BLaER1 (cell line): ENCODE data around the gene RIPOR2.
"Not testable (repeated sequence)": the region's sequence is repeated elsewhere in the genome, so short reads cannot be mapped to it uniquely, and the experiment has no call there.

ENCODE experiments used
- H3K27ac ChIP-seq: shearing (Covaris generic); formaldehyde crosslinking; 2 replicates; pipeline ENCODE4 v1.8.1; 2022
- H3K27me3 ChIP-seq: shearing (Covaris generic); formaldehyde crosslinking; 2 replicates; pipeline ENCODE4 v1.8.1; 2022
- H3K36me3 ChIP-seq: shearing (Covaris generic); formaldehyde crosslinking; 2 replicates; pipeline ENCODE4 v1.8.1; 2022
- H3K4me1 ChIP-seq: shearing (Covaris generic); formaldehyde crosslinking; 2 replicates; pipeline ENCODE4 v1.8.1; 2022
- H3K4me2 ChIP-seq: shearing (Covaris generic); formaldehyde crosslinking; 2 replicates; pipeline ENCODE4 v1.8.1; 2022
- H3K4me3 ChIP-seq: shearing (Covaris generic); formaldehyde crosslinking; 2 replicates; pipeline ENCODE4 v1.8.1; 2022
- H3K9ac ChIP-seq: shearing (Covaris generic); formaldehyde crosslinking; 2 replicates; pipeline ENCODE4 v1.8.1; 2022
- H3K9me3 ChIP-seq: shearing (Covaris generic); formaldehyde crosslinking; 2 replicates; pipeline ENCODE4 v1.8.1; 2022
- H4K20me1 ChIP-seq: shearing (Covaris generic); formaldehyde crosslinking; 2 replicates; pipeline ENCODE4 v1.8.1; 2022
- Cebpa-rat ChIP-seq: shearing (Covaris generic); IDR thresholded peaks from 2 replicates; pipeline ENCODE4 v1.8.1; 2022

Gene RIPOR2

GRCh38 chr6:24927985-24928745, 7.6 kb downstream of the RIPOR2 start:
- no peak for TF ChIP-seq Cebpa-rat
- Histone ChIP-seq H3K4me2 (no peak overlapping the region), H3K27me3 (no peaks in the 10 kb centered on the region), H3K36me3 (no peaks in the 10 kb centered on the region), H3K4me3 (no peak overlapping the region), H4K20me1 (no peaks in the 10 kb centered on the region), H3K27ac (0 out of 2 replicates have a peak overlapping the region, but pooled peaks have one; percentile 8), H3K9me3 (no peaks in the 10 kb centered on the region), H3K4me1 (peaks cover 59% of the 10 kb centered on the region), H3K9ac (no peak overlapping the region)

GRCh38 chr6:24927277-24927955, 8.3 kb downstream of the RIPOR2 start:
- Histone ChIP-seq H3K36me3 (no peaks in the 10 kb centered on the region), H3K4me3 (no peak overlapping the region), H3K4me2 (no peak overlapping the region), H3K9ac (no peak overlapping the region), H3K4me1 (peaks cover 56% of the 10 kb centered on the region), H3K9me3 (no peaks in the 10 kb centered on the region), H3K27ac (no peak overlapping the region), H4K20me1 (no peaks in the 10 kb centered on the region), H3K27me3 (no peaks in the 10 kb centered on the region)
- no peak for TF ChIP-seq Cebpa-rat

GRCh38 chr6:24926647-24927046, 9.1 kb downstream of the RIPOR2 start:
- not testable (repeated sequence) for H3K27me3 ChIP-seq, H4K20me1 ChIP-seq, H3K4me3 ChIP-seq, H3K9ac ChIP-seq, H3K36me3 ChIP-seq, H3K27ac ChIP-seq, H3K9me3 ChIP-seq
- Histone ChIP-seq H3K4me2 (peak overlapping the region; percentile 29), H3K4me1 (peaks cover 56% of the 10 kb centered on the region)

- Histone ChIP-seq H3K4me3 (no peak overlapping the region), H3K27me3 (no peaks in the 10 kb centered on the region), H3K4me1 (peaks cover 56% of the 10 kb centered on the region), H3K4me2 (peak overlapping the region; percentile 29), H4K20me1 (no peaks in the 10 kb centered on the region), H3K9ac (no peak overlapping the region), H3K9me3 (no peaks in the 10 kb centered on the region), H3K36me3 (no peaks in the 10 kb centered on the region), H3K27ac (no peak overlapping the region)
- TF ChIP-seq Cebpa-rat, result no peak
Observed at GRCh38 chr6:24926192-24926591, 9.6 kb downstream of the RIPOR2 start.

- Histone ChIP-seq H3K4me3 (no peak overlapping the region), H3K27me3 (no peaks in the 10 kb centered on the region), H4K20me1 (no peaks in the 10 kb centered on the region), H3K4me1 (peaks cover 56% of the 10 kb centered on the region), H3K9ac (no peak overlapping the region), H3K9me3 (no peaks in the 10 kb centered on the region), H3K27ac (no peak overlapping the region), H3K36me3 (no peaks in the 10 kb centered on the region), H3K4me2 (no peak overlapping the region)
- no peak for TF ChIP-seq Cebpa-rat
Observed at GRCh38 chr6:24925661-24926060, 10.1 kb downstream of the RIPOR2 start.

GRCh38 chr6:24924580-24925356, 11.0 kb downstream of the RIPOR2 start:
- Histone ChIP-seq H3K9ac (no peak overlapping the region), H3K4me1 (peaks cover 56% of the 10 kb centered on the region), H3K4me2 (no peak overlapping the region)

GRCh38 chr6:24923885-24924401, 11.8 kb downstream of the RIPOR2 start:
- no peak for TF ChIP-seq Cebpa-rat
- Histone ChIP-seq H3K4me3 (no peak overlapping the region), H3K9ac (no peak overlapping the region), H3K27me3 (no peaks in the 10 kb centered on the region), H3K9me3 (no peaks in the 10 kb centered on the region), H3K4me2 (no peak overlapping the region), H3K27ac (no peak overlapping the region), H4K20me1 (no peaks in the 10 kb centered on the region), H3K36me3 (no peaks in the 10 kb centered on the region), H3K4me1 (peaks cover 56% of the 10 kb centered on the region)

More at GRCh38 chr6:24924580-24925356, 11.0 kb downstream of the RIPOR2 start:
- H4K20me1 ChIP-seq, result no peaks in the 10 kb centered on the region
- H3K9me3 ChIP-seq, result no peaks in the 10 kb centered on the region
- no peaks in the 10 kb centered on the region for H3K36me3 ChIP-seq
- no peak overlapping the region for H3K27ac ChIP-seq
- no peak for TF ChIP-seq Cebpa-rat
- no peaks in the 10 kb centered on the region for H3K27me3 ChIP-seq
- H3K4me3 ChIP-seq, result no peak overlapping the region

GRCh38 chr6:24922814-24923213, 12.9 kb downstream of the RIPOR2 start:
- no peak for TF ChIP-seq Cebpa-rat
- no peak overlapping the region for H3K9ac ChIP-seq
- no peaks in the 10 kb centered on the region for H4K20me1 ChIP-seq
- H3K27me3 ChIP-seq, result no peaks in the 10 kb centered on the region
- no peak overlapping the region for H3K4me3 ChIP-seq
- no peak overlapping the region for H3K27ac ChIP-seq
- peaks cover 60% of the 10 kb centered on the region for H3K4me1 ChIP-seq
- H3K9me3 ChIP-seq, result no peaks in the 10 kb centered on the region
- peak overlapping the region; percentile 40 for H3K4me2 ChIP-seq
- no peaks in the 10 kb centered on the region for H3K36me3 ChIP-seq

GRCh38 chr6:24922170-24922569, 13.6 kb downstream of the RIPOR2 start:
- Histone ChIP-seq H4K20me1 (no peaks in the 10 kb centered on the region), H3K9ac (no peak overlapping the region), H3K36me3 (no peaks in the 10 kb centered on the region), H3K27ac (no peak overlapping the region; the same call in 1 of the 2 replicates), H3K9me3 (no peaks in the 10 kb centered on the region), H3K27me3 (no peaks in the 10 kb centered on the region), H3K4me2 (peak overlapping the region; percentile 40), H3K4me3 (no peak overlapping the region), H3K4me1 (peaks cover 65% of the 10 kb centered on the region)
- no peak for TF ChIP-seq Cebpa-rat
